ENCODE data around the gene ISG20L2. TPM values are rescaled to one million over a fixed set of nuclear protein-coding genes. Genes with fewer than 3 reads are reported as not detected.

ISG20L2 gene
- total and polyA plus RNA-seq, 2 donors (not counting 3 experiments of a cell fraction or from before 2014, with no cell fraction given): 33.2 to 35.3 TPM

GRCh38 chr1:156709031-156709430 is 19.5 kb downstream of the ISG20L2 start:
- Histone ChIP-seq H3K79me2 (ENCODE audit: control insufficient read depth, insufficient read depth, low read length) (no peaks in the 10 kb centered on the region), H3K9me1 (replicated peaks; ENCODE audit: control insufficient read depth, extremely low read depth, insufficient read depth, low read length) (no peaks in the 10 kb centered on the region), H3K9me3 (replicated peaks; ENCODE audit: control insufficient read depth, insufficient read depth, low read length) (no peaks in the 10 kb centered on the region), H3K36me3 (ENCODE audit: control insufficient read depth in 2 of 2, extremely low read depth in 1 of 2, insufficient read depth in 2 of 2, low read length in 2 of 2) (no peaks in the 10 kb centered on the region), H3K4me3 (replicated peaks in 1 of 3; ENCODE audit: insufficient read depth in 1 of 3, low read depth in 1 of 3, low read length in 3 of 3) (no peak overlapping the region), H3K27ac (ENCODE audit: insufficient read depth, low read depth, low read length) (no peak overlapping the region), H3K27me3 (ENCODE audit: control insufficient read depth in 2 of 2, insufficient read depth in 2 of 2, low read length in 2 of 2) (peaks cover 0 to 2% of the 10 kb centered on the region in 2 experiments), H3K4me1 (ENCODE audit: control insufficient read depth, extremely low read depth, insufficient read depth, low read length) (peaks cover 19% of the 10 kb centered on the region), H3K4me2 (ENCODE audit: insufficient read depth, low read length) (no peak overlapping the region), H4K20me1 (replicated peaks; ENCODE audit: control insufficient read depth, extremely low read depth, insufficient read depth, low read length) (no peaks in the 10 kb centered on the region), H2AFZ (ENCODE audit: low read depth, low read length) (no peak overlapping the region), H3K9ac (replicated peaks; ENCODE audit: extremely low read depth, insufficient read depth, low read length) (no peak overlapping the region)
- ChIA-PET CTCF (interaction anchor here (1.1 to 15.5 kb wide), 3 partner anchors 17 to 32 kb away, joined by 3 to 453 read pairs (median 12); partner anchors contain the start of gene NES), POLR2A (no interaction called here)
- no TSS peak for BruUV-seq (replicated peaks)
- no peak for TF ChIP-seq CTCF (IDR thresholded peaks at IDR 0.05; ENCODE audit: extremely low read depth in 1 of 2, insufficient read depth in 1 of 2, low read depth in 1 of 2, low read length in 2 of 2)
- TF ChIP-seq POLR2AphosphoS5 (IDR thresholded peaks at IDR 0.05; ENCODE audit: insufficient read depth, low read depth, low read length): no peak
- no peak for TF ChIP-seq EZH2 (IDR thresholded peaks at IDR 0.05; ENCODE audit: borderline replicate concordance, low read depth, low read length, severe bottlenecking)
- TF ChIP-seq MAX (IDR thresholded peaks at IDR 0.05; ENCODE audit: insufficient read depth, insufficient read length): no peak
- no peak for TF ChIP-seq MYC (IDR thresholded peaks at IDR 0.05; ENCODE audit: low read depth, low read length)
- TF ChIP-seq FOS (IDR thresholded peaks at IDR 0.05; ENCODE audit: borderline replicate concordance, insufficient read depth, low read length): no peak
- TF ChIP-seq JUN (IDR thresholded peaks at IDR 0.05; ENCODE audit: borderline replicate concordance, insufficient read depth, insufficient read length, low read depth): no peak
- no peak for TF ChIP-seq POLR2A (IDR thresholded peaks at IDR 0.05; ENCODE audit: low read depth, low read length)
- TF ChIP-seq GATA2 (IDR thresholded peaks at IDR 0.05; ENCODE audit: insufficient read depth, insufficient read length, low read depth, low read length): no peak
- FAIRE-seq (no peak), DNase-seq (ENCODE audit: low read depth, low spot score) (no peak)
- dilution Hi-C loops (cut with MboI; ENCODE audit: extremely low pct_ligation_motif_present, low sequenced_read_pairs) (no loop called here), intact Hi-C loops (cut with micrococcal nuclease) (no loop called here)

Data from endothelial cell of umbilical vein (primary cell).